ENCODE measurements around the gene TTLL10. TPM values are rescaled to one million over a fixed set of nuclear protein-coding genes. Genes with fewer than 3 reads are reported as not detected.

TTLL10 gene
- total RNA-seq, 3 donors from 2014 or later (not counting 1 experiment from before 2014, with no cell fraction given) = 0.23 to 1.7 (median 1.7) TPM

DNA sequence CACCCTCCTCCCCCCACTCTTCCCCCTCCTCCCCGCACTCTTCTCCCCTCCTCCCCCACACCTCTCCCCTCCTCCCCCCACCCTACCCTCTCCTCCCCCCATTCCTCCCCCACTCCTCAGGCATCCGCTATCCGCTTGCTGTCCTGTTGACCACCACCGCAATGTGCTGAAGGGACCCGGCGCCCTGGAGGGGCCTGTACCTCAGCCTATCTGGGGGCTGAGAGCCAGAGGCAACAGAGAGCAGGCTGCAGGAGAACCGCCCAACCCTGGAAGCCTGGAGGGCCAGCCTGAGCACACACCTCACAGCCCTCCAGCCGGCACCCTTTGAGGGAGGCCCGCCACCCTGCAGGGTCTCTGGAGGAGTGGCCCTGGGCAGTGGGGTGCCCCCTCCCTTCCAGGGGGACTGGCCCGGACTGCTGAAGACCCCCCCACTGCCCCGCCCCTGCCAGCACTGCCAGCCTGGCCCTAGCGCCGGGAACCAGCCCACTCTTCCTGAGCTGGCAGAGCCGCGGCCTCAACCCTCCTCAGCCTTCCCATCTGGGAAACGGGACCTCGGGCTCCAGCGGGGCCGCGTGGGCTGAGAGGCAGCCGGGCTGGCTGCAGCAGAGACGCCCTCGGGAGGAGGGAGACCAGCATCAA is 71.6 kb downstream of the TTLL10 start:
- Histone ChIP-seq H3K4me1 (ENCODE audit: control insufficient read depth, insufficient read depth, low read length) (peaks cover 6% of the 10 kb centered on the region), H3K4me3 (ENCODE audit: low read length) (no peak overlapping the region), H3K27ac (ENCODE audit: low read length) (no peak overlapping the region), H3K36me3 (ENCODE audit: control insufficient read depth, insufficient read depth, low read length) (no peaks in the 10 kb centered on the region), H3K27me3 (ENCODE audit: control insufficient read depth, insufficient read depth, low read length) (peaks cover 13% of the 10 kb centered on the region), H3K9me3 (ENCODE audit: control insufficient read depth, insufficient read depth, low read length) (no peaks in the 10 kb centered on the region)
- TF ChIP-seq, protein P1, sequence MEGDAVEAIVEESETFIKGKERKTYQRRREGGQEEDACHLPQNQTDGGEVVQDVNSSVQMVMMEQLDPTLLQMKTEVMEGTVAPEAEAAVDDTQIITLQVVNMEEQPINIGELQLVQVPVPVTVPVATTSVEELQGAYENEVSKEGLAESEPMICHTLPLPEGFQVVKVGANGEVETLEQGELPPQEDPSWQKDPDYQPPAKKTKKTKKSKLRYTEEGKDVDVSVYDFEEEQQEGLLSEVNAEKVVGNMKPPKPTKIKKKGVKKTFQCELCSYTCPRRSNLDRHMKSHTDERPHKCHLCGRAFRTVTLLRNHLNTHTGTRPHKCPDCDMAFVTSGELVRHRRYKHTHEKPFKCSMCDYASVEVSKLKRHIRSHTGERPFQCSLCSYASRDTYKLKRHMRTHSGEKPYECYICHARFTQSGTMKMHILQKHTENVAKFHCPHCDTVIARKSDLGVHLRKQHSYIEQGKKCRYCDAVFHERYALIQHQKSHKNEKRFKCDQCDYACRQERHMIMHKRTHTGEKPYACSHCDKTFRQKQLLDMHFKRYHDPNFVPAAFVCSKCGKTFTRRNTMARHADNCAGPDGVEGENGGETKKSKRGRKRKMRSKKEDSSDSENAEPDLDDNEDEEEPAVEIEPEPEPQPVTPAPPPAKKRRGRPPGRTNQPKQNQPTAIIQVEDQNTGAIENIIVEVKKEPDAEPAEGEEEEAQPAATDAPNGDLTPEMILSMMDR (IDR thresholded peaks at IDR 0.05) = no peak
- intact Hi-C loops (cut with micrococcal nuclease) = no loop called here
- Mint-ChIP-seq H3K36me3 (no peaks in the 10 kb centered on the region), H3K4me1 (peaks cover 0 to 4% of the 10 kb centered on the region in 2 donors), H3K9me3 (no peaks in the 10 kb centered on the region), H3K27me3 (ENCODE audit: low read depth in 2 of 2) (no peaks in the 10 kb centered on the region), H3K27ac (no peak overlapping the region), H3K4me3 (no peak overlapping the region)
- ATAC-seq (no peak), DNase-seq (no peak)
- 82% methylated on average over 22 of the region's 23 CpGs for WGBS (ENCODE audit: insufficient coverage)

DNA sequence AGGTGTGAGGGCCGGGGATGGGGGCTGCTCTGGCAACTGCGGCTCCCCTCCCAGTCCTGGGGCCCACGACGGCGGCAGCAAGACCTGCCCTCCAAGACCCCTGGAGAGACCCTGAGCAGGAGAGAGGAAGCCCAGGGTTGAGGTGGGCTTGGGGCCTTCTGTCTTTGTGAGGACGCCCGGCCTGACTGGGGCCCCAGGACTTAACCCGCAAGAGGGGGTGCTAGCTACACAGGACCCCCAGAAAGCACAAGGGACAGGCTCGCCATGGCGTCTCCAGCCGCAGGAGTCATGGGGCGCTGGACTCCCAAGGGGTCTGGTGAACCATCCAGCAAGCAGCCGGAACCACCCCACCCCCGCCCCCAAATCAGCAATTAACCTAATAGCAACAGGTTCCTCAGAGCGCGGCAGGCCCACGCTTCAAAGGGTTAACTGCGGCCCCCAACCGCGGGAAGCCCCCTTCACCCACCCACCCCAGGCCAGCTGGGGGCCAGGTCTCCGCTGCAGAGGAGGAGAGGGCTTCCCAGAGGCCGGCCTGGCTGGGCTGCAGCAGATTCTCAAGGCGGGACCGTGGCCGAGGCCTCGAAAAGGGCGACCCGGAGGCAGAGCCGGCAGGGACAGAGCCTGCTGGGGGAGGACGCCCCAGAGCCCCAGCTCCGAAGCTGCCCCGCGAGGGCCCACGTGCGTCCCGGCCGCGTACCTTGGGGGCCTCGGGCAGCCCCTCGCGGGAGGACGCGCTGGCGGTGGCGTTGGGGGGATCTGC is 72.3 kb downstream of the TTLL10 start:
- intact Hi-C loops (cut with micrococcal nuclease) = no loop called here
- 37% methylated on average over 45 of the region's 45 CpGs for WGBS (ENCODE audit: insufficient coverage)
- no peaks in the 10 kb centered on the region for H3K27me3 Mint-ChIP-seq (ENCODE audit: low read depth in 2 of 2)
- ATAC-seq (no peak), DNase-seq (no peak)
- no peaks in the 10 kb centered on the region for H3K9me3 Mint-ChIP-seq
- H3K36me3 Mint-ChIP-seq = no peaks in the 10 kb centered on the region
- no peak overlapping the region for H3K27ac ChIP-seq (ENCODE audit: low read length)
- no peak overlapping the region for H3K27ac Mint-ChIP-seq
- TF ChIP-seq, protein P1 (IDR thresholded peaks at IDR 0.05) = no peak
- H3K27me3 ChIP-seq (ENCODE audit: control insufficient read depth, insufficient read depth, low read length) = peaks cover 13% of the 10 kb centered on the region
- H3K9me3 ChIP-seq (ENCODE audit: control insufficient read depth, insufficient read depth, low read length) = no peaks in the 10 kb centered on the region
- no peak overlapping the region for H3K4me3 ChIP-seq (ENCODE audit: low read length)
- no peak overlapping the region for H3K4me3 Mint-ChIP-seq
- H3K36me3 ChIP-seq (ENCODE audit: control insufficient read depth, insufficient read depth, low read length) = no peaks in the 10 kb centered on the region
- peaks cover 13% of the 10 kb centered on the region for H3K4me1 ChIP-seq (ENCODE audit: control insufficient read depth, insufficient read depth, low read length)
- H3K4me1 Mint-ChIP-seq = peaks cover 0 to 8% of the 10 kb centered on the region in 2 donors

DNA sequence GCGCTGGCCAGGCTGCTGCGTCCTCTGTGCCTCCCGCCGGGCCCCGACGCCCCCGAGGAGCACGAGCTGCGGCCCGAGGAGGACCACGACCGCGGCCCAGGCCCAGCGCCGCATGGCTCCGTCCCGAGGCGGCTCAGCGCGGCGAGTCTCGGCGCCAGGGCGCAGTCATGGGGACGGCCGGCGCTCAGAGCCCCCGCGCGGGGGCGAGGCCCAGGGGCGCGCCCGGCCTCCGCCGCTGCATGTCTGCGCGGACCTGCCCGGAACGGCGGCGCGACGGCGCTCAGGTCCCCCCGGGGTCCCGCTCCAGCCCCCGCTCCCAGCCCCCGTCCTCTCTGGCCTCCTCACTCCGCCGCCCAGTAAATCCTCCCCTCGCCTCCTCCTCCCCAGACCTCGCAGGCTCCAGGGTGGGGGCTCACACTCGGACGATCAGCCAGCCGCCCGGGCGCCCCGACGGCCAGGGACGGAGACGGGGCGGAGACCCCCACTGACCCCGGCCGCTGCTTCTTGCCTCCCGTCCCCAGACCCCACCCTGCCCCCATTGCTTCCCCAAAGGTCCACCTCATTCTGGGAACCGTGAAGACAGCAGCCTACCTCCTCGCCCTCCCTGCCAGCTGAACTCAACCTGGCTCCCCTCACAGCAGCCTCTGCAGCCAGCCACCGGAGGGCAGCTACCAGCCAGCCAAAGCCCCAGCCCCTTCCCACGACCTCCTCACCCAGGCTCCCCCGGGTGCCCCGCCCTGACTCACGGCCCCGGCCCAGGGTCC is 73.1 kb downstream of the TTLL10 start, which contains the start of gene C1QTNF12:
TSS of gene C1QTNF12 (minus strand) at position 146 of the 764 bp plus-strand sequence. CDS start at position 114, 32 bp downstream.
- Histone ChIP-seq H3K4me3 (ENCODE audit: low read length) (no peak within 1 kb of the TSS), H3K4me1 (ENCODE audit: control insufficient read depth, insufficient read depth, low read length) (peaks cover 19% of the 10 kb centered on the region), H3K9me3 (ENCODE audit: control insufficient read depth, insufficient read depth, low read length) (no peaks in the 10 kb centered on the region), H3K27ac (ENCODE audit: low read length) (no peak within 1 kb of the TSS), H3K36me3 (ENCODE audit: control insufficient read depth, insufficient read depth, low read length) (no peaks in the 10 kb centered on the region), H3K27me3 (ENCODE audit: control insufficient read depth, insufficient read depth, low read length) (peaks cover 13% of the 10 kb centered on the region)
- Mint-ChIP-seq H3K27me3 (ENCODE audit: low read depth in 2 of 2) (no peaks in the 10 kb centered on the region), H3K4me3 (no peak within 1 kb of the TSS), H3K9me3 (no peaks in the 10 kb centered on the region), H3K27ac (no peak within 1 kb of the TSS), H3K36me3 (no peaks in the 10 kb centered on the region), H3K4me1 (peaks cover 0 to 11% of the 10 kb centered on the region in 2 donors)
- 6% methylated on average over 74 of the region's 74 CpGs for WGBS (ENCODE audit: insufficient coverage)
- intact Hi-C loops (cut with micrococcal nuclease) = no loop called here
- ATAC-seq (peak in 1 of 3 donors; percentile 23), DNase-seq (no peak)
- TF ChIP-seq, protein P1 (IDR thresholded peaks at IDR 0.05) = no peak

Measured in natural killer cell (primary cell).